ENCODE data around the gene PTCD2.

GRCh38 chr5:72393052-72393451, 72.9 kb downstream of the PTCD2 start:
- TF ChIP-seq, protein P1, sequence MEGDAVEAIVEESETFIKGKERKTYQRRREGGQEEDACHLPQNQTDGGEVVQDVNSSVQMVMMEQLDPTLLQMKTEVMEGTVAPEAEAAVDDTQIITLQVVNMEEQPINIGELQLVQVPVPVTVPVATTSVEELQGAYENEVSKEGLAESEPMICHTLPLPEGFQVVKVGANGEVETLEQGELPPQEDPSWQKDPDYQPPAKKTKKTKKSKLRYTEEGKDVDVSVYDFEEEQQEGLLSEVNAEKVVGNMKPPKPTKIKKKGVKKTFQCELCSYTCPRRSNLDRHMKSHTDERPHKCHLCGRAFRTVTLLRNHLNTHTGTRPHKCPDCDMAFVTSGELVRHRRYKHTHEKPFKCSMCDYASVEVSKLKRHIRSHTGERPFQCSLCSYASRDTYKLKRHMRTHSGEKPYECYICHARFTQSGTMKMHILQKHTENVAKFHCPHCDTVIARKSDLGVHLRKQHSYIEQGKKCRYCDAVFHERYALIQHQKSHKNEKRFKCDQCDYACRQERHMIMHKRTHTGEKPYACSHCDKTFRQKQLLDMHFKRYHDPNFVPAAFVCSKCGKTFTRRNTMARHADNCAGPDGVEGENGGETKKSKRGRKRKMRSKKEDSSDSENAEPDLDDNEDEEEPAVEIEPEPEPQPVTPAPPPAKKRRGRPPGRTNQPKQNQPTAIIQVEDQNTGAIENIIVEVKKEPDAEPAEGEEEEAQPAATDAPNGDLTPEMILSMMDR (IDR thresholded peaks at IDR 0.05) = no peak
- TF ChIP-seq POLR2A (IDR thresholded peaks at IDR 0.05) = no peak
